ENCODE results near the gene ZNF451.

The ZNF451 gene

DNA sequence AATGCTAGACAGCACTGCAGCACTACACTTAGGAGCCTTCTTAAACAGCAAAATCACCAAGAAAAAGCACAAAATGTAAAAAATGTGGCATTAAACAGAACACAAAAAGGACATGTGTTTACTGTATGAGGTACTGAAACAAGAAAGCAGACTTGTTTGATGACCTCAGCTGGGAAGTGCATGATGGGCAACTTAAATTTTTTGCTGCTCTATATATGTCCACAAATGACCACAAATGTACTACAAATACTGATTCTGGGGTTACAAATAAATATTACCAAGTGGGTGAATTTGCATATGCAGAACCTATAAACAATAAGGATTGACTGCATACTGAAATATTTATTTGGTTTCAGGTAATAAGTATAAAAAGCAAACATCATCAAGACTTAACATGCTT is 119.0 kb downstream of the ZNF451 start:
- no peak for DNase-seq (ENCODE audit: low read depth, low spot score)
- in situ Hi-C loops (cut with HindIII; ENCODE audit: low sequenced_read_pairs): no loop called here
- H3K4me3 ChIP-seq (ENCODE audit: low read depth, low read length): no peak overlapping the region
- TF ChIP-seq, protein P1, sequence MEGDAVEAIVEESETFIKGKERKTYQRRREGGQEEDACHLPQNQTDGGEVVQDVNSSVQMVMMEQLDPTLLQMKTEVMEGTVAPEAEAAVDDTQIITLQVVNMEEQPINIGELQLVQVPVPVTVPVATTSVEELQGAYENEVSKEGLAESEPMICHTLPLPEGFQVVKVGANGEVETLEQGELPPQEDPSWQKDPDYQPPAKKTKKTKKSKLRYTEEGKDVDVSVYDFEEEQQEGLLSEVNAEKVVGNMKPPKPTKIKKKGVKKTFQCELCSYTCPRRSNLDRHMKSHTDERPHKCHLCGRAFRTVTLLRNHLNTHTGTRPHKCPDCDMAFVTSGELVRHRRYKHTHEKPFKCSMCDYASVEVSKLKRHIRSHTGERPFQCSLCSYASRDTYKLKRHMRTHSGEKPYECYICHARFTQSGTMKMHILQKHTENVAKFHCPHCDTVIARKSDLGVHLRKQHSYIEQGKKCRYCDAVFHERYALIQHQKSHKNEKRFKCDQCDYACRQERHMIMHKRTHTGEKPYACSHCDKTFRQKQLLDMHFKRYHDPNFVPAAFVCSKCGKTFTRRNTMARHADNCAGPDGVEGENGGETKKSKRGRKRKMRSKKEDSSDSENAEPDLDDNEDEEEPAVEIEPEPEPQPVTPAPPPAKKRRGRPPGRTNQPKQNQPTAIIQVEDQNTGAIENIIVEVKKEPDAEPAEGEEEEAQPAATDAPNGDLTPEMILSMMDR (IDR thresholded peaks at IDR 0.05; ENCODE audit: low read depth, low read length): no peak

DNA sequence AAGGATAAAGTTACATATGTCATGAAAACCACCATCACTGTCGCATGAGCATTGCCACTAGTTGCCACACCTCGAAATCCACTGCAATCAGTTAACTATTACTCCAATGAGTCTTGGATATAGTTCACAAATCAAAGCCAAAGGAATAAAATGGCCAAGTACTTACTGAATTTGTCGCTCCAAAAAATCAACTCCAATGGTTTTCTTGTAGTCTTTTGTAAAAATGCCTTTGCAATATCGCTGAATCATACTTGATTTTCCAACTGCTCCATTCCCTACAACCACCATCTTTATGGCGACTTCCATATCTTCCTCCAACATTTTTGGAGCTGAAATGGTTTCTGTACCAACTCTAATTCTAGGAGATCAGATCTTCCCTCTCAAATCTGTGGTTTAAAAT is 120.1 kb downstream of the ZNF451 start:
- no peak for DNase-seq (ENCODE audit: low read depth, low spot score)
- H3K4me3 ChIP-seq (ENCODE audit: low read depth, low read length): no peak overlapping the region
- in situ Hi-C loops (cut with HindIII; ENCODE audit: low sequenced_read_pairs): no loop called here
- TF ChIP-seq, protein P1 (IDR thresholded peaks at IDR 0.05; ENCODE audit: low read depth, low read length): no peak

DNA sequence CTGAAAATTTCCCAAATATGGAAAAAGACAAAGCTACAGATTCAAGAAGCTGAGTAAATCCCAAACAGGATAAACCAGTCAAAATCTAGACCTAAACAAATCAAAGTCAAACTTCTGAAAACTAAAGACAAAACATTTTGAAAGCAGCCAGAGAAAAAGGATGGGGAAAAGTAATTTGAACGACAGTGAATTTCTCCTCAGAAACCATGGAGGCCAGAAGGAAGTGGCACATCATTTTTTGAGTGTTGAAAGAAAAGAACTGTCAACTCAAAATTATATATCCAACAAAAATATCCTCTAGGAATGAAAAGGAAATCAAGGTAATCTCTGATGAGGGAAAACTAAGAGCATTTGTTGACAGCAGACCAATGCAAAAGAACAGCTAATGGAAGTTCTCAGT is 125.3 kb downstream of the ZNF451 start:
- DNase-seq (ENCODE audit: low read depth, low spot score): no peak
- TF ChIP-seq, protein P1 (IDR thresholded peaks at IDR 0.05; ENCODE audit: low read depth, low read length): no peak
- no peak overlapping the region for H3K4me3 ChIP-seq (ENCODE audit: low read depth, low read length)
- in situ Hi-C loops (cut with HindIII; ENCODE audit: low sequenced_read_pairs): no loop called here

DNA sequence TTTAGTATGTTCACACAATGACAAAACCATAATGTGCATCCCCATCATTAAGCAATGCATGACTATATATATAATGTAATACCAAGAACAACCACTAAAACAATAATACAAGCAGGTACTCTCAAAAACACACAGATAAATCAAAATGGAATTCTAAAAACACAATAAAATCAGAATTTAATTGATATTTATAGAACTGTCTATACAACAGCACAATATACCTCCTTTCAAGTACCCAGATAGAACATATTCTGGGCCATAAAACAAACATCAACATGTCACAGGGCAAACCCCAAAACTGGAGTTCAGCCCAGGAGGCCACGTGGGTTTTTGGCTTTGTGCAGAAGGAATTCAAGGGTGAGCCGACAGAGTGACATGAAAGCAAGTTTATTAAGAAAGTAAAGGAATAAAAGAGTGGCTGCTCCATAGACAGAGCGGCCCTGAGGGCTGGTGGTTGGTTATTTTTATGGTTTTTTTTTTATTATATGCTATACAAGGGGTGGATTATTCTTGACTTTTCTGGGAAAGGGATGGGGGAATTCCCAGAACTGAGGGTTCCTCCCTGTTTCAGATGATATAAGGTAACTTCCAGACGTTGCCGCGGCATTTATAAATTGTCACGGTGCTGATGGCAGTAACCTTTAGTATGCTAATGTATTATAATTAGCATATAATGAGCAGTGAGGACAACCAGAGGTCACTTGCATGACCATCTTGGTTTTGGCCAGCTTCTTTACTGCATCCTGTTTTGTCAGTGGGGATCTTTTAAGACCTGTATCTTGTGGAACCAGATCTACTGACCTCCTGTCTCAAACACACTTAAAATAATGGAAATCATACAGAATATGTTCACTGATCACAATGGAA is 126.5 kb downstream of the ZNF451 start:
- in situ Hi-C loops (cut with HindIII; ENCODE audit: low sequenced_read_pairs): no loop called here
- peak; percentile 73 for DNase-seq (ENCODE audit: low read depth, low spot score)
- H3K4me3 ChIP-seq (ENCODE audit: low read depth, low read length): no peak overlapping the region
- TF ChIP-seq, protein P1 (IDR thresholded peaks at IDR 0.05; ENCODE audit: low read depth, low read length): no peak

DNA sequence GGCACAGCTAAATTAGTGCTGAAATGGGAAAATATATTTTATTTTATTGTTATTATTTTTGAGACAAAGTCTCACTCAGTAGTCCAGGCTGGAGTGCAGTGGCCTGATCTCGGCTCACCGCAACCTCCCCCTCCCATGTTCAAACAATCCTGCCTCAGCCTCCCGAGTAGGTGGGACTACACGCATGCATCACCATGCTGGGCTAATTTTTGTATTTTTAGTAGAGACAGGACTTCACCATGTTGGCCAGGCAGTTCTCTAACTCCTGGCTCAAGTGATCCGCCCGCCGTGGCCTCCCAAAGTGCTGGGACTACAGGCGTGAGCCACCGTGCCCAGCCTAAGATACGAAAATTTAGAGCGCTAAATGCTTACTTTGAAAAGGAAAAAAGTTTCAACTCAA is 127.3 kb downstream of the ZNF451 start:
- in situ Hi-C loops (cut with HindIII; ENCODE audit: low sequenced_read_pairs): no loop called here
- TF ChIP-seq, protein P1 (IDR thresholded peaks at IDR 0.05; ENCODE audit: low read depth, low read length): no peak
- DNase-seq (ENCODE audit: low read depth, low spot score): no peak
- H3K4me3 ChIP-seq (ENCODE audit: low read depth, low read length): no peak overlapping the region
